Psoas muscle (tissue), 8 donors: ENCODE measurements around the gene COL8A2. TPM values are rescaled to one million over a fixed set of nuclear protein-coding genes. Genes with fewer than 3 reads are reported as not detected.

Experiments used
- ATAC-seq, 4 donors: fragments of 200-7000 bp; cut with Tn5 transposase; one replicate each; pipeline ENCODE4 v1.9.1; 2020; ENCODE audit warnings: moderate library complexity in 3 of 4, mild to moderate bottlenecking in 2 of 4
- DNase-seq, 2 donors: peaks; one replicate each; pipeline ENCODE4 v3.0.0-alpha.2; 2020
- H3K27ac ChIP-seq: fragments of 200-600 bp; one replicate; pipeline ENCODE4 v1.8.0; 2022
- H3K27me3 ChIP-seq, 3 donors: fragments of 200-600 bp in 1 of 3; one replicate each; pipeline versions ENCODE4 v1.6.1 to v1.8.0; 2013 to 2022; ENCODE audit warnings: low read length in 2 of 3, mild to moderate bottlenecking in 2 of 3, moderate library complexity in 1 of 3; ENCODE audit not compliant: insufficient read depth in 3 of 3
- H3K36me3 ChIP-seq, 2 donors: fragments of 200-600 bp in 1 of 2; one replicate each; pipeline versions ENCODE4 v1.6.1 to v1.8.0; 2013 to 2022; ENCODE audit warnings: low read depth in 1 of 2, mild to moderate bottlenecking in 1 of 2, moderate library complexity in 1 of 2; ENCODE audit not compliant: insufficient read depth in 1 of 2
- H3K4me1 ChIP-seq: fragments of 200-600 bp; one replicate; pipeline ENCODE4 v1.8.0; 2022
- H3K4me3 ChIP-seq: fragments of 200-600 bp; one replicate; pipeline ENCODE4 v1.8.0; 2022; ENCODE audit warnings: mild to moderate bottlenecking
- H3K9me3 ChIP-seq: fragments of 200-600 bp; one replicate; pipeline ENCODE4 v1.8.0; 2022
- CTCF ChIP-seq: fragments of 200-600 bp; IDR thresholded peaks from one replicate; pipeline ENCODE4 v1.8.0; 2022; ENCODE audit warnings: antibody characterized with exemption
- WGBS, 3 donors: extraction: QIAGEN DNeasy Blood & Tissue Kit; methylation state at CpG; one replicate each; pipeline versions ENCODE4 v1.1.6 to v1.1.7; 2013; 5-methylcytosine and 5-hydroxymethylcytosine counted together
- intact Hi-C, 2 donors: fragments of 100-400 bp; cut with DNase I; formaldehyde crosslinking; loops; one replicate each; pipeline versions ENCODE4 v1.11.0 to v1.14.2; 2022
- polyA plus RNA-seq, 3 donors: library from polyadenylated mRNA; stranded (reverse); fragments of 200-250 nt; gene quantifications; one replicate each; pipeline ENCODE4 v1.2.3, GENCODE V29; 2013
- total RNA-seq, 4 donors: library from RNA; stranded (reverse); fragmentation: NEBNext Ultra II Directional in 2 of 4; extraction: Animal tissue kit (Norgen Biotek cat#: 25700) in 2 of 4; gene quantifications; one replicate each; pipeline versions ENCODE4 v1.2.1 to v1.2.4, GENCODE V29; 2021 to 2023
- donor health status: healthy with polysubstance abuse.
- donor health status: DM: no; HTN: no; CAD: no; lungs with moderate emphysema.
- donor health status: Bipolar disorder and iron deficiency.
- donor health status: healthy.
- donor health status: DM: yes; HTN: yes; CAD: no.
- donor health status: DM: no; HTN: no; CAD: no.
- donor health status: DM: no; HTN: no; CAD: no.
- donor health status: DM: yes; HTN: yes; CAD: no.

The COL8A2 gene
- total and polyA plus RNA-seq, 7 donors: 0.06 to 0.41 (median 0.15) TPM

- Histone ChIP-seq H3K36me3 (peaks cover 2 to 23% of the 10 kb centered on the region in 2 donors), H3K27ac (no peak overlapping the region), H3K27me3 (no peaks in the 10 kb centered on the region), H3K4me1 (peaks cover 23% of the 10 kb centered on the region), H3K4me3 (no peak overlapping the region), H3K9me3 (no peaks in the 10 kb centered on the region)
- intact Hi-C loops: no loop called here
- ATAC-seq (no peak), DNase-seq (peak in 1 of 2 donors; percentile 61)
- no peak for TF ChIP-seq CTCF
- 83 to 91% (median 84%) methylated on average over 3 of the region's 3 CpGs for WGBS, 3 donors
These were observed 8.5 kb upstream of the COL8A2 start for GRCh38 chr1:36133484-36133883.

GRCh38 chr1:36132029-36132428 is 7.0 kb upstream of the COL8A2 start:
- no peak for ATAC-seq
- H3K27me3 ChIP-seq: no peaks in the 10 kb centered on the region
- peaks cover 0 to 9% of the 10 kb centered on the region in 2 donors for H3K36me3 ChIP-seq
- DNase-seq: no peak
- peaks cover 19% of the 10 kb centered on the region for H3K4me1 ChIP-seq
- H3K4me3 ChIP-seq: no peak overlapping the region
- no peak for TF ChIP-seq CTCF
- intact Hi-C loops: no loop called here
- WGBS, 3 donors: 53 to 71% (median 65%) methylated on average over 3 of the region's 3 CpGs
- H3K9me3 ChIP-seq: no peaks in the 10 kb centered on the region
- H3K27ac ChIP-seq: no peak overlapping the region

- TF ChIP-seq CTCF: no peak
- intact Hi-C loops: no loop called here
- H3K9me3 ChIP-seq: no peaks in the 10 kb centered on the region
- H3K27me3 ChIP-seq: peaks cover 0 to 10% (median 9%) of the 10 kb centered on the region in 3 donors
- H3K36me3 ChIP-seq: no peaks in the 10 kb centered on the region
- WGBS, 3 donors: 90 to 94% (median 92%) methylated on average over 3 of the region's 3 CpGs
- no peak overlapping the region for H3K4me3 ChIP-seq
- H3K4me1 ChIP-seq: no peaks in the 10 kb centered on the region
- DNase-seq (no peak), ATAC-seq (no peak)
- H3K27ac ChIP-seq: no peak overlapping the region
These were observed 3.8 kb upstream of the COL8A2 start for GRCh38 chr1:36128905-36129206.

- intact Hi-C loops: no loop called here
- H3K4me3 ChIP-seq: no peak overlapping the region
These were observed 3.3 kb upstream of the COL8A2 start for GRCh38 chr1:36128126-36128904.

More at GRCh38 chr1:36128126-36128904, 3.3 kb upstream of the COL8A2 start:
- Histone ChIP-seq H3K36me3 (no peaks in the 10 kb centered on the region), H3K4me1 (no peaks in the 10 kb centered on the region), H3K27me3 (peaks cover 0 to 13% (median 10%) of the 10 kb centered on the region in 3 donors), H3K9me3 (no peaks in the 10 kb centered on the region), H3K27ac (no peak overlapping the region)
- TF ChIP-seq CTCF: no peak
- ATAC-seq: no peak
- WGBS, 3 donors: 87 to 88% (median 88%) methylated on average over 11 of the region's 11 CpGs
- no peak for DNase-seq
